Natural killer cell (primary cell): ENCODE results near the gene FKBP1B. TPM values are rescaled to one million over a fixed set of nuclear protein-coding genes. Genes with fewer than 3 reads are reported as not detected.

ENCODE experiments used
- ATAC-seq, 3 donors: fragments of 150-1000 bp in 2 of 3; fragments of 200-7000 bp in 1 of 3; cut with Tn5 transposase; 1 replicate in 1 of 3; 2 replicates in 2 of 3; pipeline ENCODE4 v1.10.0; 2021; ENCODE audit warnings: mild to moderate bottlenecking in 2 of 3, moderate library complexity in 2 of 3
- DNase-seq, 2 donors: peaks; one replicate each; pipeline versions ENCODE4 v3.0.0 to v3.0.0-alpha.2; 2013 to 2021; ENCODE audit warnings: mixed read lengths in 1 of 2
- H3K27ac ChIP-seq: one replicate; pipeline ENCODE4 v1.5.1; 2013; ENCODE audit warnings: mild to moderate bottlenecking, low read length
- H3K27me3 ChIP-seq: one replicate; pipeline ENCODE4 v1.6.1; 2013; ENCODE audit warnings: low read length; ENCODE audit not compliant: control insufficient read depth, insufficient read depth
- H3K36me3 ChIP-seq: one replicate; pipeline ENCODE4 v1.6.1; 2013; ENCODE audit warnings: low read length; ENCODE audit not compliant: control insufficient read depth, insufficient read depth
- H3K4me1 ChIP-seq: one replicate; pipeline ENCODE4 v1.6.1; 2013; ENCODE audit warnings: low read length; ENCODE audit not compliant: control insufficient read depth, insufficient read depth
- H3K4me3 ChIP-seq: one replicate; pipeline ENCODE4 v1.5.1; 2013; ENCODE audit warnings: low read length
- H3K9me3 ChIP-seq: one replicate; pipeline ENCODE4 v1.6.1; 2013; ENCODE audit warnings: low read length; ENCODE audit not compliant: control insufficient read depth, insufficient read depth
- H3K27ac Mint-ChIP-seq, 2 donors: one replicate each; pipeline ENCODE4 v1.8.0; 2022; ENCODE audit warnings: mild to moderate bottlenecking in 2 of 2, mixed read lengths in 2 of 2, moderate library complexity in 1 of 2
- H3K27me3 Mint-ChIP-seq, 2 donors: one replicate each; pipeline ENCODE4 v1.8.0; 2022; ENCODE audit warnings: low read depth in 2 of 2, mixed read lengths in 2 of 2
- H3K36me3 Mint-ChIP-seq: one replicate; pipeline ENCODE4 v1.8.0; 2022; ENCODE audit warnings: mixed read lengths
- H3K4me1 Mint-ChIP-seq, 2 donors: one replicate each; pipeline ENCODE4 v1.8.0; 2022; ENCODE audit warnings: mixed read lengths in 2 of 2
- H3K4me3 Mint-ChIP-seq: one replicate; pipeline ENCODE4 v1.8.0; 2022; ENCODE audit warnings: mild to moderate bottlenecking, moderate library complexity, mixed read lengths
- H3K9me3 Mint-ChIP-seq, 2 donors: one replicate each; pipeline ENCODE4 v1.8.0; 2022; ENCODE audit warnings: mixed read lengths in 2 of 2
- CTCF ChIP-seq: fragments of 200-600 bp; IDR thresholded peaks from one replicate; pipeline ENCODE4 v1.8.0; 2022; ENCODE audit warnings: antibody characterized with exemption
- WGBS: methylation state at CpG from one replicate; pipeline ENCODE4 v1.1.7; 2013; ENCODE audit warnings: missing lambda C conversion rate; ENCODE audit not compliant: insufficient coverage; 5-methylcytosine and 5-hydroxymethylcytosine counted together
- intact Hi-C: fragments of 100-400 bp; cut with micrococcal nuclease; formaldehyde crosslinking; loops from one replicate; pipeline ENCODE4 v1.14.2; 2022
- total RNA-seq, 4 donors: library from RNA; stranded (reverse); fragments of 120-200 nt in 1 of 4; gene quantifications; one replicate each; pipeline versions ENCODE4 v1.2.3 to v1.2.4, GENCODE V29; 2013 to 2022

The FKBP1B gene
- total RNA-seq, 3 donors from 2014 or later (not counting 1 experiment from before 2014, with no cell fraction given): 1.5 to 3.4 (median 3.3) TPM

GRCh38 chr2:24104110-24104650 lies 54.6 kb downstream of the FKBP1B start:
- intact Hi-C loops: no loop called here
- H3K27ac Mint-ChIP-seq: no peak overlapping the region
- no peaks in the 10 kb centered on the region for H3K27me3 ChIP-seq
- no peak overlapping the region for H3K27ac ChIP-seq
- peaks cover 2 to 6% of the 10 kb centered on the region in 2 donors for H3K9me3 Mint-ChIP-seq
- H3K36me3 Mint-ChIP-seq: peaks cover 7% of the 10 kb centered on the region
- no peak for TF ChIP-seq CTCF
- no peaks in the 10 kb centered on the region for H3K4me1 Mint-ChIP-seq
- 96% methylated on average over 8 of the region's 8 CpGs for WGBS
- H3K4me3 Mint-ChIP-seq: no peak overlapping the region
- H3K4me1 ChIP-seq: no peaks in the 10 kb centered on the region
- H3K4me3 ChIP-seq: no peak overlapping the region
- H3K27me3 Mint-ChIP-seq: no peaks in the 10 kb centered on the region
- DNase-seq (no peak), ATAC-seq (no peak)
- H3K36me3 ChIP-seq: no peaks in the 10 kb centered on the region
- H3K9me3 ChIP-seq: no peaks in the 10 kb centered on the region

- H3K36me3 ChIP-seq: no peaks in the 10 kb centered on the region
- Mint-ChIP-seq H3K27me3 (no peaks in the 10 kb centered on the region), H3K4me1 (no peaks in the 10 kb centered on the region), H3K4me3 (no peak overlapping the region), H3K36me3 (peaks cover 7% of the 10 kb centered on the region), H3K27ac (no peak overlapping the region), H3K9me3 (peaks cover 2 to 6% of the 10 kb centered on the region in 2 donors)
- no peaks in the 10 kb centered on the region for H3K27me3 ChIP-seq
- H3K4me1 ChIP-seq: no peaks in the 10 kb centered on the region
- ATAC-seq: no peak
- 88% methylated on average over 4 of the region's 4 CpGs for WGBS
- no peak for TF ChIP-seq CTCF
- H3K9me3 ChIP-seq: no peaks in the 10 kb centered on the region
- no peak overlapping the region for H3K27ac ChIP-seq
- no peak overlapping the region for H3K4me3 ChIP-seq
- intact Hi-C loops: no loop called here
- no peak for DNase-seq
Measured at GRCh38 chr2:24104906-24105305, 55.4 kb downstream of the FKBP1B start.

- no peaks in the 10 kb centered on the region for H3K27me3 Mint-ChIP-seq
Measured at GRCh38 chr2:24105816-24106215, 56.3 kb downstream of the FKBP1B start.

More at GRCh38 chr2:24105816-24106215, 56.3 kb downstream of the FKBP1B start:
- Histone ChIP-seq H3K4me1 (no peaks in the 10 kb centered on the region), H3K27me3 (no peaks in the 10 kb centered on the region), H3K36me3 (no peaks in the 10 kb centered on the region), H3K27ac (no peak overlapping the region), H3K9me3 (no peaks in the 10 kb centered on the region), H3K4me3 (no peak overlapping the region)
- H3K4me3 Mint-ChIP-seq: no peak overlapping the region
- intact Hi-C loops: no loop called here
- H3K36me3 Mint-ChIP-seq: peaks cover 7% of the 10 kb centered on the region
- DNase-seq (no peak), ATAC-seq (no peak)
- H3K9me3 Mint-ChIP-seq: peaks cover 2 to 6% of the 10 kb centered on the region in 2 donors
- H3K27ac Mint-ChIP-seq: no peak overlapping the region
- no peaks in the 10 kb centered on the region for H3K4me1 Mint-ChIP-seq
- 50% methylated on average over 2 of the region's 2 CpGs for WGBS
- no peak for TF ChIP-seq CTCF
